Neuronal stem cell (in vitro differentiated cells): ENCODE measurements around the gene BTN3A1.

Experiments used
- DNase-seq: peaks from one replicate; pipeline ENCODE4 v3.0.0-alpha.2; 2013; ENCODE audit warnings: low spot score
- H2AFZ ChIP-seq: one replicate; pipeline ENCODE4 v1.6.1; 2013; ENCODE audit warnings: mild to moderate bottlenecking, low read length, inconsistent platforms
- H2AK5ac ChIP-seq: 2 replicates; pipeline ENCODE4 v1.6.1; 2013; ENCODE audit warnings: low read depth, mild to moderate bottlenecking, inconsistent platforms, low read length, moderate library complexity, mixed read lengths
- H2BK120ac ChIP-seq: 2 replicates; pipeline ENCODE4 v1.6.1; 2013; ENCODE audit warnings: low read depth, mild to moderate bottlenecking, inconsistent platforms, low read length, moderate library complexity, mixed read lengths
- H2BK12ac ChIP-seq: one replicate; pipeline ENCODE4 v1.6.1; 2013; ENCODE audit warnings: low read length, inconsistent platforms
- H2BK15ac ChIP-seq: 2 replicates; pipeline ENCODE4 v1.6.1; 2013; ENCODE audit warnings: mild to moderate bottlenecking, low read length, inconsistent platforms, mixed read lengths
- H2BK5ac ChIP-seq: one replicate; pipeline ENCODE4 v1.6.1; 2013; ENCODE audit warnings: inconsistent platforms, mild to moderate bottlenecking, low read length, moderate library complexity
- H3K14ac ChIP-seq: one replicate; pipeline ENCODE4 v1.6.1; 2013; ENCODE audit warnings: low read length, inconsistent platforms
- H3K18ac ChIP-seq: 2 replicates; pipeline ENCODE4 v1.6.1; 2013; ENCODE audit warnings: low read length, inconsistent platforms
- H3K23ac ChIP-seq: 2 replicates; pipeline ENCODE4 v1.6.1; 2013; ENCODE audit warnings: low read depth, mild to moderate bottlenecking, mixed read lengths, low read length, inconsistent platforms; ENCODE audit not compliant: poor library complexity
- H3K27ac ChIP-seq: replicated peaks from 3 replicates; pipeline ENCODE4 v1.5.1; 2013; ENCODE audit warnings: low read length, inconsistent platforms
- H3K27me3 ChIP-seq, 3 experiments: 2 replicates each; pipeline ENCODE4 v1.6.1; 2013; ENCODE audit warnings: low read length in 3 of 3, mild to moderate bottlenecking in 2 of 3, inconsistent platforms in 1 of 3, low read depth in 1 of 3, mixed read lengths in 1 of 3, moderate library complexity in 1 of 3; ENCODE audit not compliant: control insufficient read depth in 3 of 3, insufficient read depth in 3 of 3
- H3K36me3 ChIP-seq, 2 donors: replicated peaks in 1 of 2; 2 replicates each; pipeline ENCODE4 v1.6.1; 2013; ENCODE audit warnings: low read length in 2 of 2; ENCODE audit not compliant: control insufficient read depth in 2 of 2, insufficient read depth in 2 of 2
- H3K4ac ChIP-seq: 2 replicates; pipeline ENCODE4 v1.6.1; 2013; ENCODE audit warnings: inconsistent platforms, mild to moderate bottlenecking, low read length, moderate library complexity
- H3K4me1 ChIP-seq, 2 donors: 1 replicate in 1 of 2; 2 replicates in 1 of 2; pipeline ENCODE4 v1.6.1; 2013; ENCODE audit warnings: low read length in 2 of 2, low read depth in 1 of 2; ENCODE audit not compliant: control insufficient read depth in 2 of 2, insufficient read depth in 1 of 2
- H3K4me2 ChIP-seq: one replicate; pipeline ENCODE4 v1.6.1; 2013; ENCODE audit warnings: mild to moderate bottlenecking, low read length, inconsistent platforms; ENCODE audit not compliant: insufficient read depth, poor library complexity, severe bottlenecking
- H3K4me3 ChIP-seq, 2 donors: 2 replicates each; pipeline ENCODE4 v1.5.1; 2013; ENCODE audit warnings: low read length in 2 of 2, mild to moderate bottlenecking in 2 of 2, inconsistent platforms in 1 of 2, moderate library complexity in 1 of 2
- H3K79me1 ChIP-seq: one replicate; pipeline ENCODE4 v1.6.1; 2013; ENCODE audit warnings: low read depth, mild to moderate bottlenecking, inconsistent platforms, low read length, moderate library complexity
- H3K9ac ChIP-seq: one replicate; pipeline ENCODE4 v1.6.1; 2013; ENCODE audit warnings: mild to moderate bottlenecking, low read depth, low read length, inconsistent platforms; ENCODE audit not compliant: poor library complexity
- H3K9me3 ChIP-seq, 2 donors: replicated peaks in 1 of 2; 2 replicates each; pipeline versions ENCODE3 to v1.6.1; 2013; ENCODE audit warnings: low read length in 2 of 2, mild to moderate bottlenecking in 2 of 2, inconsistent platforms in 1 of 2, low read depth in 1 of 2, mixed read lengths in 1 of 2, moderate library complexity in 1 of 2; ENCODE audit not compliant: control insufficient read depth in 2 of 2, insufficient read depth in 1 of 2
- H4K8ac ChIP-seq: one replicate; pipeline ENCODE4 v1.6.1; 2013; ENCODE audit warnings: low read depth, mild to moderate bottlenecking, inconsistent platforms, low read length, moderate library complexity
- H4K91ac ChIP-seq: one replicate; pipeline ENCODE4 v1.6.1; 2013; ENCODE audit warnings: low read length, low read depth, mild to moderate bottlenecking, inconsistent platforms; ENCODE audit not compliant: poor library complexity
- WGBS, 2 donors: extraction: QIAGEN DNeasy Blood & Tissue Kit; methylation state at CpG; one replicate each; pipeline ENCODE4 v1.1.7; 2013; ENCODE audit warnings: missing lambda C conversion rate in 2 of 2, mixed read lengths in 1 of 2; ENCODE audit not compliant: insufficient read length in 2 of 2, insufficient replicate concordance in 1 of 2; ENCODE audit errors: extremely low coverage in 2 of 2; 5-methylcytosine and 5-hydroxymethylcytosine counted together

The BTN3A1 gene

GRCh38 chr6:26403893-26404292 is 1.8 kb downstream of the BTN3A1 start:
- Histone ChIP-seq H3K4me1 (peaks cover 0 to 3% of the 10 kb centered on the region in 2 donors), H3K27me3 (no peaks in the 10 kb centered on the region), H2AK5ac (no peak overlapping the region), H3K9ac (no peak overlapping the region), H3K18ac (no peak overlapping the region), H2BK12ac (no peak overlapping the region), H3K4me2 (no peak overlapping the region), H3K14ac (no peak overlapping the region), H2AFZ (no peak overlapping the region), H2BK15ac (no peak overlapping the region), H4K8ac (no peak overlapping the region), H2BK120ac (no peak overlapping the region), H3K23ac (no peak overlapping the region), H3K4ac (no peak overlapping the region), H3K79me1 (no peaks in the 10 kb centered on the region), H3K9me3 (no peaks in the 10 kb centered on the region), H2BK5ac (no peak overlapping the region), H4K91ac (no peak overlapping the region), H3K27ac (no peak overlapping the region), H3K36me3 (peaks cover 0 to 20% of the 10 kb centered on the region in 2 donors), H3K4me3 (no peak overlapping the region)
- WGBS, 2 donors = no CpG with 5 or more reads among the region's 3 CpGs
- DNase-seq = no peak

- H3K27me3 ChIP-seq = no peaks in the 10 kb centered on the region
Observed at GRCh38 chr6:26404546-26404945, 2.5 kb downstream of the BTN3A1 start.

GRCh38 chr6:26408828-26409730 is 7.0 kb downstream of the BTN3A1 start:
- Histone ChIP-seq H2AFZ (no peak overlapping the region), H3K9me3 (no peaks in the 10 kb centered on the region), H3K4me1 (no peaks in the 10 kb centered on the region), H3K23ac (no peak overlapping the region), H4K8ac (no peak overlapping the region), H2BK15ac (no peak overlapping the region), H3K27me3 (no peaks in the 10 kb centered on the region), H2BK120ac (no peak overlapping the region), H3K36me3 (peaks cover 0 to 35% of the 10 kb centered on the region in 2 donors), H2AK5ac (peak overlapping the region; percentile 31), H3K27ac (no peak overlapping the region), H3K4ac (no peak overlapping the region), H2BK5ac (no peak overlapping the region), H3K14ac (no peak overlapping the region), H3K4me3 (no peak overlapping the region), H4K91ac (no peak overlapping the region), H3K4me2 (no peak overlapping the region), H3K9ac (no peak overlapping the region), H3K18ac (peak overlapping the region; percentile 21), H3K79me1 (no peaks in the 10 kb centered on the region), H2BK12ac (no peak overlapping the region)
- whole genome bisulfite sequencing, 2 donors = no CpG with 5 or more reads among the region's 10 CpGs
- no peak for DNase-seq

More at GRCh38 chr6:26404546-26404945, 2.5 kb downstream of the BTN3A1 start:
- Histone ChIP-seq H2BK12ac (no peak overlapping the region), H2AFZ (no peak overlapping the region), H3K36me3 (peaks cover 0 to 20% of the 10 kb centered on the region in 2 donors), H3K4me2 (no peak overlapping the region), H2BK15ac (no peak overlapping the region), H4K8ac (no peak overlapping the region), H2BK5ac (no peak overlapping the region), H3K14ac (no peak overlapping the region), H2BK120ac (no peak overlapping the region), H3K4ac (no peak overlapping the region), H3K18ac (no peak overlapping the region), H3K23ac (no peak overlapping the region), H3K79me1 (no peaks in the 10 kb centered on the region), H3K27ac (no peak overlapping the region), H3K4me3 (no peak overlapping the region), H3K9me3 (no peaks in the 10 kb centered on the region), H3K4me1 (peaks cover 0 to 3% of the 10 kb centered on the region in 2 donors), H3K9ac (no peak overlapping the region), H4K91ac (no peak overlapping the region), H2AK5ac (no peak overlapping the region)
- no CpG with 5 or more reads among the region's 3 CpGs for WGBS, 2 donors
- DNase-seq = no peak

GRCh38 chr6:26411751-26412150 is 9.7 kb downstream of the BTN3A1 start:
- Histone ChIP-seq H4K8ac (no peak overlapping the region), H2BK15ac (no peak overlapping the region), H2AFZ (no peak overlapping the region), H3K79me1 (no peaks in the 10 kb centered on the region), H3K4ac (no peak overlapping the region), H2AK5ac (no peak overlapping the region), H3K27me3 (no peaks in the 10 kb centered on the region), H3K9ac (no peak overlapping the region), H3K23ac (no peak overlapping the region), H3K18ac (no peak overlapping the region), H3K4me3 (no peak overlapping the region), H2BK12ac (no peak overlapping the region), H3K4me2 (no peak overlapping the region), H3K36me3 (peaks cover 0 to 28% of the 10 kb centered on the region in 2 donors), H4K91ac (no peak overlapping the region), H2BK5ac (no peak overlapping the region), H2BK120ac (no peak overlapping the region), H3K4me1 (no peaks in the 10 kb centered on the region), H3K27ac (no peak overlapping the region), H3K14ac (no peak overlapping the region), H3K9me3 (no peaks in the 10 kb centered on the region)
- no CpG with 5 or more reads among the region's 3 CpGs for WGBS, 2 donors
- no peak for DNase-seq
